GM12873 (cell line): ENCODE results near the gene CHAT.
A peak's percentile ranks its signal among the peaks of the same experiment; 100 is the strongest.

Source experiments
- CTCF ChIP-seq: IDR thresholded peaks from 2 replicates; pipeline ENCODE4 v1.5.1; 2012; ENCODE audit warnings: low read depth, mild to moderate bottlenecking, moderate library complexity, low read length, control low read depth; ENCODE audit not compliant: insufficient read depth; ENCODE audit errors: missing control alignments

Gene CHAT

DNA sequence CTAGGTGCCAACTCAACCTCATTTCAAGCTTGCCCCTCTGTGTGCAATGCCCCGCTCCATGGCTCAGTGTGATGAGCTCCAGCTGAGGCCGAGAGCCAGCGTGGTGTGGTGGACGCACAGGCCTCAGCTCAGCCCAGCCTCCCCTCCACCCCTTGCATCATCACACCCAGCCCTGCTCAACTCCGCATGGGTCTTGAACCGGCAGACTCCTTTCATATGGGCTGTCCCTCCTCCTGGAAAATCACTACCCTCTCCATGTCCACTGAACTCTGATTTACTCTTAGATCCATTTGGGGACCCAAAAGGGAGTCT lies 20.3 kb upstream of the CHAT start:
- no peak for TF ChIP-seq CTCF

- no peak for TF ChIP-seq CTCF
Observed at GRCh38 chr10:49593998-49594397, 19.8 kb upstream of the CHAT start.

- peak; percentile 89 for TF ChIP-seq CTCF
Observed at GRCh38 chr10:49594594-49594993, 19.2 kb upstream of the CHAT start.

DNA sequence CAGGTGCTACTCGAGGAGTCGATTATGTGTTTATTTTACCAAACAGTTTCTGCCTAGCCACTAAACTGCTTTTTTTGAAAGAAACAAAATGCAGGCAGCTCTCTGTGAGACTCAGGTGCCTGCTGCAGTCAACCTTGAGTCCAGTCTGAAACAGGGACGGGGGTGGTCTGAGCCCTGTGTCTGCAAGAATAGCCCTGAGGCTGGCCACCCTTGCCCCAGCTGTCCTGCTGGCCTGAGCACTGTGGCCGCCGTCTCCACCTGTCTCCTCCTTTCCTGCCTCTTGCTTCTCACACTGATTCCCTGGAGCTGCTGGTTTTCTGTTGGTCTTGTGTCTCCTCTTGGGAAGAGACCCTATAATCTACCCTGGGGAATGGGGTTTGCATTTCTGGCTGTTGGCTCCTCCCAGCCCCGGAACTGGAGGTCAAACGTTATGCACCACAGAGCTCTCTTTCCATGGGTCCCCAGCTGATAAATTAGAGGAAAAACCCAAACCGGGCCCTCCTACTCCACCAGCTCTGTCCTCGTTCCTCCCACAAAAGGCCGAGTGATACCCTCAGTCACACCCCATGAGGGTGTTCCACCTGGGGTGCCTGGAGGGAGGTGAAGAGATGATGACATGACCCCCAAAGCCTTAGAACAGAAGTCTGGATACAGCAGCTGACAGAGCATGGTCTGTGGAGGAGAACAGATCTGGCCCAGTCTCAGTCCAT lies 18.7 kb upstream of the CHAT start:
- no peak for TF ChIP-seq CTCF

- TF ChIP-seq CTCF: no peak
Observed at GRCh38 chr10:49595713-49596492, 17.9 kb upstream of the CHAT start.

- TF ChIP-seq CTCF: no peak
Observed at GRCh38 chr10:49596493-49596809, 17.4 kb upstream of the CHAT start.

GRCh38 chr10:49596836-49597235 lies 17.0 kb upstream of the CHAT start:
- TF ChIP-seq CTCF: no peak
